SK-N-MC (cell line): Measurements from ENCODE around the gene IFFO2.

Experiments used
- EZH2 ChIP-seq: fragments of 200-600 bp; sonication (generic); IDR thresholded peaks from one replicate; pipeline ENCODE4 v1.6.1; 2017; ENCODE audit warnings: antibody characterized with exemption
- FOXP2 ChIP-seq: optimal IDR thresholded peaks from 2 replicates; pipeline ENCODE3; 2011; ENCODE audit warnings: mild to moderate bottlenecking, moderate library complexity; ENCODE audit not compliant: insufficient read depth; ENCODE audit errors: extremely low read length, control extremely low read depth
- POLR2AphosphoS5 ChIP-seq: IDR thresholded peaks from 2 replicates; pipeline ENCODE4 v1.6.1; 2012; ENCODE audit warnings: mild to moderate bottlenecking, low read depth, low read length, borderline replicate concordance

GRCh38 chr1:18960821-18961220, 4.3 kb upstream of the IFFO2 start:
- TF ChIP-seq EZH2: no peak
- TF ChIP-seq POLR2AphosphoS5: no peak
- TF ChIP-seq FOXP2: no peak
